NCI-H1092 (cell line): ENCODE results near the gene MACC1.

ENCODE experiments used
- DNase-seq: peaks from one replicate; lab custom pipeline; 2025; lab: John Stamatoyannopoulos, UW

The MACC1 gene, protein sequence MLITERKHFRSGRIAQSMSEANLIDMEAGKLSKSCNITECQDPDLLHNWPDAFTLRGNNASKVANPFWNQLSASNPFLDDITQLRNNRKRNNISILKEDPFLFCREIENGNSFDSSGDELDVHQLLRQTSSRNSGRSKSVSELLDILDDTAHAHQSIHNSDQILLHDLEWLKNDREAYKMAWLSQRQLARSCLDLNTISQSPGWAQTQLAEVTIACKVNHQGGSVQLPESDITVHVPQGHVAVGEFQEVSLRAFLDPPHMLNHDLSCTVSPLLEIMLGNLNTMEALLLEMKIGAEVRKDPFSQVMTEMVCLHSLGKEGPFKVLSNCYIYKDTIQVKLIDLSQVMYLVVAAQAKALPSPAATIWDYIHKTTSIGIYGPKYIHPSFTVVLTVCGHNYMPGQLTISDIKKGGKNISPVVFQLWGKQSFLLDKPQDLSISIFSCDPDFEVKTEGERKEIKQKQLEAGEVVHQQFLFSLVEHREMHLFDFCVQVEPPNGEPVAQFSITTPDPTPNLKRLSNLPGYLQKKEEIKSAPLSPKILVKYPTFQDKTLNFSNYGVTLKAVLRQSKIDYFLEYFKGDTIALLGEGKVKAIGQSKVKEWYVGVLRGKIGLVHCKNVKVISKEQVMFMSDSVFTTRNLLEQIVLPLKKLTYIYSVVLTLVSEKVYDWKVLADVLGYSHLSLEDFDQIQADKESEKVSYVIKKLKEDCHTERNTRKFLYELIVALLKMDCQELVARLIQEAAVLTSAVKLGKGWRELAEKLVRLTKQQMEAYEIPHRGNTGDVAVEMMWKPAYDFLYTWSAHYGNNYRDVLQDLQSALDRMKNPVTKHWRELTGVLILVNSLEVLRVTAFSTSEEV

DNA sequence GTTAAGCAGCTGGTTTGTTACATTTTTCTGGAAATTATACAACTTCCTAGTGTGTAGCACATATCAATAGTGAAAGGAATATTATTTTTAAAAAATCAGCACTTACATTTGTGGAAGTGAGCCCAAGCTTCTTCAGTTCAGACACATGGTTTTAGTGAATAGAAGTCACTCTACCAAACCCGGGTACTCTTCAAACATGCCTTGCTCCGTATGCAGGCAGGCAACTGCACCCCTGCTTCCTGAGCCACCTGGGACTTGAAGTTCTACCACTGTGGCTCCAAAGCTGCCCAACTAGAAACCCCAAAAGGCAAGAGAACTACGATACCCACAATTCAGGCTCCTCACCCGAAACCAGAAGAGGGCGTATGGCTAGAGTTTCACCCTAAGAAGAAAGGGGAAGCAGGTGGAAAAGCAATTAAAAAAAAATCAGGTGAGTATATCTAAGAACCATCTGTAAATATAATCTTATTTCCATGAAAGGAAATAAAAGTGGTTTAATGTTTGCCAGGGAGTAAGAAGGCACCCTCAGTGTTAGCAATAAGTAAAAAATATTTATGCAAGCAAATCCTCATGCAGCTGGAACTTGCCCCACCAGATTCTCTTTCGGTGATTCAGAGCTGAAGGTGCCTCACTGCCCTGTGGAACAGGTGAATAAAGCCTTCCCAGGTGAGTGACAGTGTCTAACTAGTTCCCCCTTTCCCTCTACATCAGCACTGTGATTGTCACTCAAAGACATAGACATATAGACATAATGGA, at the start of gene MACC1:
Gene MACC1, minus strand, starts transcription at position 192 of the 756 bp plus-strand sequence. CDS start 55,522 bp downstream, outside the sequence.
- DNase-seq = no peak

- DNase-seq = no peak
Observed at GRCh38 chr7:20264623-20265022, 47.4 kb upstream of the MACC1 start.

- no peak for DNase-seq
Observed at GRCh38 chr7:20260223-20260622, 43.0 kb upstream of the MACC1 start.

GRCh38 chr7:20257212-20257611, 40.0 kb upstream of the MACC1 start:
- DNase-seq = no peak

DNA sequence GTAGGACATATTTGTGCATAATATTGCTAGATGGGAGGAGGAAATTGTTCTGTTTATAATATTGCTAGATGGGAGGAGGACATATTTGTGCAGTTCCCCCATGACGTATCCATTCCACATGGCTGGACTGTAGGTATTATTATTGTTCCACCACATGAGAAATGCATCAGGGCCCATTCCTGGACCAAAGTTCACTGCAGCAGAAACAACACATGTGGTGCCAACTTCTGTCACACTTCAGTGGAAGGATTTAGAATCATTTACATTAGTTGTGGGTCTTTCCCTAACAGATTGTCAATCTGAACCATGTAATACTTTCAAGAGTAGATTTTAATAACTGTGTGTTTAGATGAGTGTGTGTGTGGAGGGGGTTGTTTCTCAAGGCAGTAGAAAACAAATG, 32.7 kb upstream of the MACC1 start:
- DNase-seq = no peak

DNA sequence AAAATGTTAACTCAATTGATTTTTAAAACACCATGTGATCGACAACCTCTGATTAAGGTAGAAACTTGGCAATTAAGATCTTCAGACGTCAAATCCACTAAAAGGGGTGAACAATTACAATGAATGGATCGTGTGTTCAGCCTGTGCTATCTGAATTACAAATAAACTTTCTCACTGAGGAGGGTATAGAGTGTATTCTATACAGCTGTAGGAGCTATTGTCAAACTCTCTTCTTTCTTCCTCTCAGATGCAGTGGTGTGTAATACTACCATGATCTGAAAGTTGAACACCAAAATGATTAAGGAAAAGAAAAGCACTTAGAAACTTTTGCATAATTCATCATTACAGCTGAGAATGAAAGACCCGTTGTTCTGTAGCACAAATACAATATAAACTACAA, 32.2 kb upstream of the MACC1 start:
- DNase-seq = no peak

DNA sequence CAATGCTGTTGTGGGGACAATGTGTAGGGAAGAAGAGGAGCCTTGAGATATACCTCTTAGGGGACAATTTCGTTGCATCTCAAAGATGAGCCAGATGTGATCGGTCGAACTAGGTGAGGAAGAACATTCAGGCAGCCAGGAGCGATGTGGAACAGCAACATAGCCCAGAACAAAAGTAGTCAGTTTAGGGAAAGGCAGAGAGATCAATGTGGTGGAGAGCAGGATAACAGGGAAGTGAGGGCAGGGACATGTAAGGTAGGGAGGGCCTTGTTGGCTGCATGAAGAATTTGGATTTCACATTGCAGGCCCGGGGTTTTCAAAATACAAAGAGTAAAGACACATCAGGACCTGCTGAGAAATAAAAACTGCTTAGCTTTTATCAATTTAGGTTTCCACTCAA, 29.1 kb upstream of the MACC1 start:
- no peak for DNase-seq

- no peak for DNase-seq
Observed at GRCh38 chr7:20244334-20245120, 27.3 kb upstream of the MACC1 start.

- no peak for DNase-seq
Observed at GRCh38 chr7:20241911-20242261, 24.7 kb upstream of the MACC1 start.

GRCh38 chr7:20241194-20241910, 24.2 kb upstream of the MACC1 start:
- no peak for DNase-seq

DNA sequence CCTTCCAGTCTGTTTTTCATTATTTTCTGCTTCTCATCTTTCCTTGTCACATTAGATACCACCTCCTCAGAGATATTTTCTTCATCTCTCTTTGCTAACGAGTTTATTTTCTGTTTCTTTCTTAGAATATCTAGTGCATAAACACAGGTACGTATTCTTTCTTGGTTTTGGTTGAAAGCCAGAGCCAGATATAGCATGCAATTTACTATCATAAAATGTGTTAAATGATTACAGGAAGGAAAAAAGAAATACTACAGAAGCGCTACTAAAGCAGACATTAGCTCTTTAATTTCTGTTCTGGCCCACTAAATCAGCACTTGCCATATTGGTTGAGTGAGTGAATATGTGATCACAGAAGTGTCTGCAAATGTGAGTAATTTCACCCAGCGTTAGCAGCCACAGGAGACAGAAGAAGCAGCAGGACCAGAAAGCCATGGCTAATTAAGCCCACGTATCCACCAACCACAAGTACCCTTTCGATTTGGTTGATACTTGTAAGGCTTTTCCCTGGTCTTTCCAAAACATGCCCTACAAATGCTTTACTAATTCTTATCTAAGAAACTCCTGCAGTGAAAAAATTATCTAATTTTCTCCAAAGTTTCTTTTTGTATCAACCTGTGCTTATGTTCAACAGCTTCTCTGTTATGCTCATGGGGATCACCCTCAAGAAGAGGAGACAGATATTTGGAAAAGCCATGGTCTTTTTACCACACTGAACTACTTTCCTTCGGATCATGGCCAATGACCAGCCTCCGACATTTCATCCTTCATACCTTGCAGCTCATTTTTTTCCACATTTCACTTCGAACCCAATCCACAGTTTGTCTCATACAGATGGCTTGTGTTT, 23.1 kb upstream of the MACC1 start:
- DNase-seq = no peak

DNA sequence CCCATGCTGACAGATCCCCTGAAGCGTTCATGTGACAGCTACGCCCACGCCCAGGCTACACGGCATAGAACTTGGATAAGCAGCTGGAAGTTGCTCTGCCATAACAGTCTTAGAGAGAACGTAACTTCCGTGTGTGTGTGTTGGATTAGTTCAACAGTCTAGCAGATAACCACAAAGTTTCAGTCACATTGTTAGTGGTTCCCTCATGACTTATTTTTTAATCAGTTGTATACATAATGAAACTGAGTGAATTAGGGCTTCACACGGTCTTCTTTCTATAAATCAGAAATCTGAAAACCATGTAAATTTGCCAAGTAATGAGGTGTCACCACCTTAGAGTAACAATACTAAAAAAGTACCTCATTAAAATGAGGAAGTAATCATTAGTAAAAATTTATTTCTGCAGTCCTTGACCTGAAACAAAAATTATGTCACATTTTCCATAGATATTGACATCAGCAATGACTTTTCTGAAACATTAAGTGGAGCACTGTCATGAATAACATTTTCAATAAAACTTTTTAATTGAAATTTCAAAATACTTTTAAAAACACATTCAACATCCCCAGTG, 21.7 kb upstream of the MACC1 start:
- DNase-seq = no peak

DNA sequence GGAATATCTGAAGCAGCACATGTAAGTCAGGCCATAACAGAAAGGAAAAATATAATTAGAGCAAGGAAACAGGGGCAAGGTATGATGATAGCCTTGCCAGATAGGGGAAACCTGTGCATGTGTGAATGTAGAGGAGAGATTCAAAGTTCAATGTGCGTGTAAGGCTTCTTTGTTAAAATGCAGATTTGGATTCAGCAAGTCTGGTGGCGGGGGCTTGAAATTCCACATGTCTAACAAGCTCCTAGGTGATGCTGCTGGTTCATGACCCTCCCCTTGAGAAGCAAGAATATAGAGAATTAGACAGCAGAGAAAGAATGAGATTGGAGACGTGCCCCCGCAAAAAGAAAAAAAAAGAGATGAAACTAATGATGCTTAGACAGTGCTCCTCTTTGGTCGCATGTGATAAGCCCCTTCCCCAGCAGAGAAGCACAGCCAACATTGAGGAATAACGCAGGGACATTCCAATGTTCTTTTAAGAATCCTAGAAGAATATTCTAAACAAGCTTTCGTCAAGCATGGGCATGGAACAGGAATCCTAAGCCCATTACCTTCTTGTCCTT, 21.1 kb upstream of the MACC1 start:
- no peak for DNase-seq

DNA sequence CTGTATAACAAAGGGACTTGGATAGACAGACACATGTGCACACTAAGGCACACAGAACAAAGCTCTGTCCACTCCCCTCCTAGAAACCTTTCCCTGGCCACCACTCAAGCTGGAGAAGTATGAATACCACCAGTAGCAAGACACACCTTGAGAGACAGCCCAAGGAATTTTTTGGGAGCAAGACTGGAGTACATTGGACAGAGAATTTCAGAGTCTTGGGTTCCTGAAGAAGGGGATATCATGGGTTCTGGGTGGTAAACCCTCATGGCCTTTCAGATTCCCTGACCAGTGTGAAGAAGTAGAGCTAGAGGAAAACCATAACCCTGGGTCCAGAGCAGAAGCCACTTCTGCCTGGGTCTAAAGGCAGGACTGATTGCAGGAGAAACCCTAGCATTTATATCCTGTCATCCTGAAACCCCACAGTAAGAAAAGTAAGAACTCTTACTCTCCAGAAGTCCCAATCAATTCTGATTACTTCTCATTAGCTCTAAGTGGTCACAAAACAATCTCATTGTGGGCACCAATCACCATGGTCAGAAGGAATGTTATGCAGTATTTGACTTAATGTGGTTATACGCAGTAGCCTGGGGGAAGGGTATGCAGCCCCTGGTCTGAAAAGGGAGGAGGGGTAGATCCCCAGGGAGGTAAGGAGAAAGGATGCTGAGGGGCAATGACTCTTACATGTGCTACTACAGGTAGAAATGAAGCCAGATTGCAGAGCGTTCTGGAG, 20.4 kb upstream of the MACC1 start:
- no peak for DNase-seq

GRCh38 chr7:20236790-20237189, 19.6 kb upstream of the MACC1 start:
- DNase-seq = no peak

DNA sequence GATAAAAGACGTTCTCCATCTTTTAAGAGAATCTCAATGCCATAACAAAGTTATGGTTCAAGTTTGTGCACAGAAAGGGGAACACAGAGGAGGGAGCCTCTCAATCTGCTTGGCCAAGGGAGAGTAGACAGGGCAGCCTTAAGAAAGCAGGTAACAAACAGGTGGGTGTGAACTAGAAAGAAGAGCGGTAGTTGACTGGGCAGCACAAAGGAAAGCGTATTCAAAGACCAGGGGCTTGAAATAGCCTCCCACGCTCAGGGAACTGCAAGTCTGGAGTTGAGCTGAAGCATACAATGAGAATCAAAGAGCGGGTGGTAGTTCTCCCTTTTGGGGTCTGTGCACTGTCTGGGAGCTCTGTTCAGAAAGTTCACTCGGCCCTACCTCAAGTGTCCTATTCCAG, 18.9 kb upstream of the MACC1 start:
- DNase-seq = no peak

DNA sequence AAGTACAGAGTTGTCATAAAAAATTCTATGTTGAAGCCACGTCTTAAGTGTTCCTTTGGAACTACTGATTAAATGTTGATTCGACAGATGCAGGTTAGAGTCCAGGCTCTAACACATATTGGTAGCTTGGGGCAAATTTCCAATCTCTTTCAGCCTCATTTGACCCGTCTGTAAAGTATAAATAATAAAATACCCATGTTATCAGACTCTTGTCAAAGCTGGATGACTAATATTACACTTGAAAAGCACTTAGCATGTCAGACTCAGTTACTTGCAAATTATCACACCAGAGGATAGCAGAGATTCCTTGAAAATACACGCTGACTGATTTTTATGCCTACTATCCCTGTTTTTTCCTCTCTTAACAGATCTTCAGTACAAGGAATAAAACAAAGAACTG, 18.1 kb upstream of the MACC1 start:
- DNase-seq = no peak

DNA sequence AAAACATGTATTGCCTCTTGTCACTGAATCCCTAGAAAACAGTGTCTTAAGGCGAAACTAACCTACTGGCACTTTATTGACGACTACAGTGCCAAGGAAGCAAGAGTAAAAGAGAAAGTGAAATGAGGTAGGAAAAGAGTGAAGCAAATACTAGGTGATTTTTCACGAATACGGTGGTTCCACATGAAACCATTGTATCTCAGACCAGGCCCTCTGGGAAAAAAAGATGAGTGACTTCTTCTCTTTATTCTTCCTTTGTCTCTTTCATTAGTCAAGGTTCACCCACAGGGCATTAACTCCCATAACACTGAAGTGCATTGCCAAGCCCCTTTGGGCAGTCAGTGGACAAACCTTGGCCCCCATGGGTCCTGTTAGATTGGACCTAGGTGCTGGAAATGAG, 16.2 kb upstream of the MACC1 start:
- no peak for DNase-seq

GRCh38 chr7:20232848-20233247, 15.7 kb upstream of the MACC1 start:
- no peak for DNase-seq
